Endometrial microvascular endothelial cells (primary cell): Measurements from ENCODE around the gene DLGAP3. TPM values are rescaled to one million over a fixed set of nuclear protein-coding genes. Genes with fewer than 3 reads are reported as not detected.

ENCODE experiments used
- in situ Hi-C: cut with HindIII; loops from 2 replicates; pipeline ENCODE4 v1.10.0; 2017; ENCODE audit warnings: low sequenced_read_pairs, low pct_unique_long_range_greater_than_20kb; ENCODE audit errors: inconsistent ontology term
- total RNA-seq: library from RNA; depleted of rRNA; stranded (reverse); fragments of >200 nt; gene quantifications from one replicate; pipeline ENCODE4 v1.2.3, GENCODE V29; 2015; ENCODE audit errors: inconsistent ontology term

Gene DLGAP3
- total RNA-seq, 1 donor from 2014 or later, result not detected

- in situ Hi-C loops, result no loop called here
Observed at GRCh38 chr1:34816778-34817177, 112.7 kb downstream of the DLGAP3 start.

DNA sequence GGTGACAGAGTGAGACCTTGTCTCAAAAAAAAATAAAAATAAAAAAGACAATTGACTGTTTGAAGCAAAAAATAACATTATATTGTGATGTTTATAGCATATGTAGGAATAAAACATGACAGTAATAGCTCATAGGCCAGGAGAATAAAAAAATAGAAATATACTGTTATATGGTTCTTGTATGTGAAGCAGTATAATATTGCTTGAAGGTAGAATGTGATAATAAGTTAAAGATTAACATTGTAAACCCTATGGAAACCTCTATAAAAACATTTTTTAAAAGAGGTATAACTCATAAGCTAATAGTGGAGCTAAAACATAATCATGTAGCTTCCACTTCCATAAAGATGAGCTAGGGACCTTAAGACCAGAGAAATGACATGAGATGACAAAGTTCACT lies 113.1 kb downstream of the DLGAP3 start:
- in situ Hi-C loops, result no loop called here

Other genes with a start within 250 kb of the DLGAP3 start
- gene GJB5, start 174.6 kb downstream of the DLGAP3 start, total RNA-seq, result not detected
- gene GJB4, start 169.9 kb downstream of the DLGAP3 start, total RNA-seq, result not detected
- gene GJB3, start 148.4 kb downstream of the DLGAP3 start, total RNA-seq, result not detected
- not detected for gene GJA4, start 136.7 kb downstream of the DLGAP3 start, total RNA-seq
- 41.6 TPM for gene SMIM12, start 69.9 kb downstream of the DLGAP3 start, total RNA-seq
- gene TMEM35B, start 55.7 kb upstream of the DLGAP3 start, total RNA-seq, result 60.3 TPM
- 12.2 TPM for gene ZMYM6, start 102.3 kb upstream of the DLGAP3 start, total RNA-seq
- 20.3 TPM for gene ZMYM1, start 149.7 kb upstream of the DLGAP3 start, total RNA-seq